ENCODE data around the gene PRKAA2. TPM values are rescaled to one million over a fixed set of nuclear protein-coding genes. Genes with fewer than 3 reads are reported as not detected.

Gene PRKAA2
- total and polyA plus RNA-seq, 2 of the 13 experiments (the other 11 are each of a cell fraction or from before 2014, with no cell fraction given) = 6.0 to 7.5 TPM

DNA sequence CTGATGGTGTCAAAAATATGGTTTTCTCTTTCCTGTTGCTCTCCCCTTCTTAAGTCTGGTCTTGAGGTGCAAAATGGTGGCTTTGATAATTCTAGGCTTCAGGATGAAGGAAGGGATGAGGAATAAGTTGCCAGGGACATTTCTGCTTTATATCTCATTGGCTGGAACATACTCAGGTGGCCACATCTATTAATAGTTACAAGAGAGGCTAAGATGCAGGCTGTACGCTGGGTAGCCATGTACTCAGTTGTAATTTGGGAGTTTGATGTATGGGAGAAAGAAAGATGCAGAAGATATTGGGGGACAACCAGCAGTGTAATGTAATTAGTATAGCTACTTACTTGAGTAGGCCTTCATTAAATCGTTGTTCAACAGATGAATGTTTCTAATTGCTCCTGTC, 25.2 kb downstream of the PRKAA2 start:
- no peaks in the 10 kb centered on the region for H3K27me3 ChIP-seq (ENCODE audit: control insufficient read depth in 1 of 2, insufficient read depth in 2 of 2, low read length in 2 of 2)
- no TSS peak for BruUV-seq (replicated peaks)
- intact Hi-C loops (cut with micrococcal nuclease; ENCODE audit: unreplicated experiment) = no loop called here
- H3K4me3 ChIP-seq (replicated peaks in 1 of 3; ENCODE audit: insufficient read depth in 1 of 3, low read depth in 2 of 3, low read length in 3 of 3) = no peak overlapping the region
- DNase-seq (ENCODE audit: low spot score) = no peak
- ChIA-PET POLR2A (no interaction called here), CTCF (ENCODE audit: low intra/inter-chr PET ratio, low total read pairs) (no interaction called here)
- no peak overlapping the region for H3K27ac ChIP-seq (ENCODE audit: extremely low read length, insufficient read depth, low read length)
- H3K4me1 ChIP-seq (ENCODE audit: insufficient read depth, low read length) = peaks cover 10% of the 10 kb centered on the region; the same call in 1 of the 2 replicates
- no peak for FAIRE-seq
- TF ChIP-seq, protein P1, sequence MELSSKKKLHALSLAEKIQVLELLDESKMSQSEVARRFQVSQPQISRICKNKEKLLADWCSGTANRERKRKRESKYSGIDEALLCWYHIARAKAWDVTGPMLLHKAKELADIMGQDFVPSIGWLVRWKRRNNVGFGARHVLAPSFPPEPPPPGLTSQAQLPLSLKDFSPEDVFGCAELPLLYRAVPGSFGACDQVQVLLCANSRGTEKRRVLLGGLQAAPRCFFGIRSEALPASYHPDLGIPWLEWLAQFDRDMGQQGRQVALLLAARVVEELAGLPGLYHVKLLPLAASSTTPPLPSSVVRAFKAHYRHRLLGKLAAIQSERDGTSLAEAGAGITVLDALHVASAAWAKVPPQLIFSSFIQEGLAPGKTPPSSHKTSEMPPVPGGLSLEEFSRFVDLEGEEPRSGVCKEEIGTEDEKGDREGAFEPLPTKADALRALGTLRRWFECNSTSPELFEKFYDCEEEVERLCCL (CRISPR knock-in tag; IDR thresholded peaks at IDR 0.05; ENCODE audit: borderline replicate concordance) = no peak
- TF ChIP-seq MTF1 (CRISPR knock-in tag; IDR thresholded peaks at IDR 0.05) = no peak
- no peak for TF ChIP-seq ZBTB2 (CRISPR knock-in tag; IDR thresholded peaks at IDR 0.05; ENCODE audit: low read depth)
- TF ChIP-seq ZNF644 (CRISPR knock-in tag; IDR thresholded peaks at IDR 0.05; ENCODE audit: low read depth) = no peak
- TF ChIP-seq, protein P2, sequence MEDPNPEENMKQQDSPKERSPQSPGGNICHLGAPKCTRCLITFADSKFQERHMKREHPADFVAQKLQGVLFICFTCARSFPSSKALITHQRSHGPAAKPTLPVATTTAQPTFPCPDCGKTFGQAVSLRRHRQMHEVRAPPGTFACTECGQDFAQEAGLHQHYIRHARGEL (CRISPR knock-in tag; IDR thresholded peaks at IDR 0.05) = no peak
- in situ Hi-C loops (cut with HindIII; ENCODE audit: extremely low pct_ligation_motif_present, low pct_unique_long_range_greater_than_20kb) = no loop called here
- no peaks in the 10 kb centered on the region; a peak in 1 of 5 replicates for H3K36me3 ChIP-seq (replicated peaks in 1 of 2; ENCODE audit: control insufficient read depth in 1 of 2, insufficient read depth in 2 of 2, low read length in 2 of 2)
- no peak overlapping the region for H2AFZ ChIP-seq (ENCODE audit: low read length)
- peaks cover 4% of the 10 kb centered on the region; the same call in 1 of the 2 replicates for H4K20me1 ChIP-seq (ENCODE audit: insufficient read depth, low read length)
- H3K9me3 ChIP-seq (ENCODE audit: low read length) = no peaks in the 10 kb centered on the region
- H3K9ac ChIP-seq (ENCODE audit: insufficient read depth, low read depth, low read length) = no peak overlapping the region
- peaks cover 48% of the 10 kb centered on the region for H3K79me2 ChIP-seq (ENCODE audit: insufficient read depth, low read length)
- no peak overlapping the region for H3K4me2 ChIP-seq (ENCODE audit: low read depth, low read length)
- WGBS (ENCODE audit: low lambda C conversion rate) = 66% methylated on average over 2 of the region's 2 CpGs
- ATAC-seq = no peak

DNA sequence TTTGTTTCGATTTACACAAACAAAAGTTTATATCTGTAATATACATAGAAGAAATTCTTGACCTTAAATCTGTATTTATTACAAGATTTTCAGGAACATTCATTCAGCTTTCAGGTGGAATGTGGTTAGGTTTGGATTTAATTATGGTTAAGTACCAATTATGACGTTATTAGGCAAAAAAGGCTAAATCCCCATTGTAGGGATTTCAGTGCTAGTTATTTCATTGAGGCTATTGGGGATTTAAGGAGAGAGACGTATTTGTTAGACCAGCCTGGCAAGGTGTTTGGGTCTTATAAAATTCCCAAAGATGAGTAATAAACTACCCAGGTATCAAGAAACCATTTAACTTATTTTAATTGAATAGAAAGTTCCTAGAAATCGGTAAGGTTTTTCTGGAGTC, 26.0 kb downstream of the PRKAA2 start:
- H3K9ac ChIP-seq (ENCODE audit: insufficient read depth, low read depth, low read length) = no peak overlapping the region
- H3K4me3 ChIP-seq (replicated peaks in 1 of 3; ENCODE audit: insufficient read depth in 1 of 3, low read depth in 2 of 3, low read length in 3 of 3) = no peak overlapping the region
- peaks cover 44% of the 10 kb centered on the region for H3K79me2 ChIP-seq (ENCODE audit: insufficient read depth, low read length)
- H3K4me1 ChIP-seq (ENCODE audit: insufficient read depth, low read length) = peaks cover 10% of the 10 kb centered on the region; the same call in 1 of the 2 replicates
- peaks cover 0 to 2% of the 10 kb centered on the region in 2 experiments; a peak in 2 of 5 replicates for H3K36me3 ChIP-seq (replicated peaks in 1 of 2; ENCODE audit: control insufficient read depth in 1 of 2, insufficient read depth in 2 of 2, low read length in 2 of 2)
- no TSS peak for BruUV-seq (replicated peaks)
- in situ Hi-C loops (cut with HindIII; ENCODE audit: extremely low pct_ligation_motif_present, low pct_unique_long_range_greater_than_20kb) (no loop called here), intact Hi-C loops (cut with micrococcal nuclease; ENCODE audit: unreplicated experiment) (no loop called here)
- H3K9me3 ChIP-seq (ENCODE audit: low read length) = no peaks in the 10 kb centered on the region
- H2AFZ ChIP-seq (ENCODE audit: low read length) = no peak overlapping the region
- DNase-seq (ENCODE audit: low spot score) (no peak), ATAC-seq (no peak), FAIRE-seq (no peak)
- ChIA-PET POLR2A (no interaction called here), CTCF (ENCODE audit: low intra/inter-chr PET ratio, low total read pairs) (no interaction called here)
- whole genome bisulfite sequencing (ENCODE audit: low lambda C conversion rate) = 96% methylated on average over 4 of the region's 4 CpGs
- H3K4me2 ChIP-seq (ENCODE audit: low read depth, low read length) = no peak overlapping the region
- H3K27ac ChIP-seq (ENCODE audit: extremely low read length, insufficient read depth, low read length) = no peak overlapping the region
- H4K20me1 ChIP-seq (ENCODE audit: insufficient read depth, low read length) = no peaks in the 10 kb centered on the region
- no peaks in the 10 kb centered on the region for H3K27me3 ChIP-seq (ENCODE audit: control insufficient read depth in 1 of 2, insufficient read depth in 2 of 2, low read length in 2 of 2)
- no peak for TF ChIP-seq ZBTB44 (CRISPR knock-in tag; IDR thresholded peaks at IDR 0.05)
- no peak for TF ChIP-seq STAG1 (CRISPR knock-in tag; IDR thresholded peaks at IDR 0.05)
- TF ChIP-seq MBD4 (IDR thresholded peaks at IDR 0.05; ENCODE audit: borderline replicate concordance, low read length) = no peak
- no peak for TF ChIP-seq NFYC (CRISPR knock-in tag; IDR thresholded peaks at IDR 0.05)
- no peak for TF ChIP-seq CBX1 (IDR thresholded peaks at IDR 0.05; ENCODE audit: low read depth)
- no peak for TF ChIP-seq ZKSCAN1 (IDR thresholded peaks at IDR 0.05; ENCODE audit: low read length)

Measured in HepG2 (cell line).